Left kidney (tissue), 2 donors: Measurements from ENCODE around the gene DEPDC7. TPM values are rescaled to one million over a fixed set of nuclear protein-coding genes. Genes with fewer than 3 reads are reported as not detected.

ENCODE experiments used
- DNase-seq: peaks from one replicate; pipeline ENCODE4 v3.0.0-alpha.2; 2013
- polyA plus RNA-seq: library from polyadenylated mRNA; unstranded; fragments of 120-200 nt; gene quantifications from one replicate; pipeline ENCODE4 v1.2.1, GENCODE V29; 2013; ENCODE audit not compliant: insufficient read length

The DEPDC7 gene
- polyA plus RNA-seq, 1 donor, result 8.6 TPM

- DNase-seq, result no peak
Observed at GRCh38 chr11:33060271-33060670, 44.6 kb downstream of the DEPDC7 start.

GRCh38 chr11:33062137-33062536 lies 46.5 kb downstream of the DEPDC7 start:
- no peak for DNase-seq

GRCh38 chr11:33063326-33063881 lies 47.7 kb downstream of the DEPDC7 start:
- DNase-seq, result no peak

GRCh38 chr11:33064033-33064825 lies 48.6 kb downstream of the DEPDC7 start:
- no peak for DNase-seq

- DNase-seq, result no peak
Observed at GRCh38 chr11:33064866-33065265, 49.2 kb downstream of the DEPDC7 start.

GRCh38 chr11:33065445-33066178 lies 49.9 kb downstream of the DEPDC7 start:
- peak; percentile 58 for DNase-seq

GRCh38 chr11:33067294-33067693 lies 51.6 kb downstream of the DEPDC7 start:
- no peak for DNase-seq

GRCh38 chr11:33068611-33069340 lies 53.1 kb downstream of the DEPDC7 start:
- DNase-seq, result no peak

GRCh38 chr11:33072465-33072864 lies 56.8 kb downstream of the DEPDC7 start:
- DNase-seq, result no peak

Other genes starting within 250 kb of the DEPDC7 start
- 0.43 TPM for gene CCDC73, start 221.2 kb upstream of the DEPDC7 start, polyA plus RNA-seq
- gene PRRG4, start 186.0 kb upstream of the DEPDC7 start, polyA plus RNA-seq, result 6.6 TPM
- 53.6 TPM for gene QSER1, start 123.1 kb upstream of the DEPDC7 start, polyA plus RNA-seq
- gene TCP11L1, start 23.7 kb downstream of the DEPDC7 start, polyA plus RNA-seq, result 15.6 TPM
- 67.3 TPM for gene CSTF3, start 145.6 kb downstream of the DEPDC7 start, polyA plus RNA-seq
- 53.6 TPM for gene HIPK3, start 241.5 kb downstream of the DEPDC7 start, polyA plus RNA-seq